ENCODE measurements around the gene IRF9. TPM values are rescaled to one million over a fixed set of nuclear protein-coding genes. Genes with fewer than 3 reads are reported as not detected.
A peak's percentile ranks its signal among the peaks of the same experiment; 100 is the strongest.

The IRF9 gene
- total and polyA plus RNA-seq, 10 donors, result 85.8 to 265 (median 156) TPM

GRCh38 chr14:24150567-24150966 lies 10.5 kb upstream of the IRF9 start:
- WGBS, 5 donors, result 92 to 96% (median 95%) methylated on average over 9 of the region's 9 CpGs
- H3K4me3 ChIP-seq, result no peak overlapping the region
- H3K36me3 ChIP-seq, result peaks cover 9 to 74% (median 70%) of the 10 kb centered on the region in 6 donors
- H3K27me3 ChIP-seq (replicated peaks in 1 of 7), result no peaks in the 10 kb centered on the region
- H3K9me3 ChIP-seq, result no peaks in the 10 kb centered on the region
- intact Hi-C loops (cut with DNase I; ENCODE audit: low total_unique reads), result no loop called here
- TF ChIP-seq POLR2AphosphoS5 (IDR thresholded peaks at IDR 0.05) (no peak), CTCF (IDR thresholded peaks at IDR 0.05 in 8 of 11, conservative IDR thresholded peaks at IDR 0.05 in 3 of 11) (no peak), POLR2A (IDR thresholded peaks at IDR 0.05) (no peak)
- peaks cover 13 to 61% (median 41%) of the 10 kb centered on the region in 6 donors for H3K4me1 ChIP-seq
- peak overlapping the region in 2 of 8 donors; percentile 18 to 36 for H3K27ac ChIP-seq
- no peak for DNase-seq

- H3K36me3 ChIP-seq, result peaks cover 9 to 78% (median 74%) of the 10 kb centered on the region in 6 donors
- peak overlapping the region in 2 of 8 donors; percentile 18 to 36 for H3K27ac ChIP-seq
- DNase-seq, result no peak
- H3K27me3 ChIP-seq (replicated peaks in 1 of 7), result no peaks in the 10 kb centered on the region
- intact Hi-C loops (cut with DNase I; ENCODE audit: low total_unique reads), result no loop called here
- H3K4me3 ChIP-seq, result no peak overlapping the region
- peaks cover 9 to 61% (median 37%) of the 10 kb centered on the region in 6 donors for H3K4me1 ChIP-seq
- H3K9me3 ChIP-seq, result no peaks in the 10 kb centered on the region
- 89 to 96% (median 90%) methylated on average over 6 to 9 of the region's 9 CpGs for WGBS, 5 donors
- TF ChIP-seq POLR2AphosphoS5 (IDR thresholded peaks at IDR 0.05), result no peak
- TF ChIP-seq POLR2A (IDR thresholded peaks at IDR 0.05), result no peak
- TF ChIP-seq CTCF (IDR thresholded peaks at IDR 0.05 in 8 of 11, conservative IDR thresholded peaks at IDR 0.05 in 3 of 11), result no peak
Observed at GRCh38 chr14:24150993-24151392, 10.1 kb upstream of the IRF9 start.

GRCh38 chr14:24151404-24152080 lies 9.5 kb upstream of the IRF9 start:
- TF ChIP-seq CTCF (IDR thresholded peaks at IDR 0.05 in 8 of 11, conservative IDR thresholded peaks at IDR 0.05 in 3 of 11), result no peak
- peak in 1 of 3 donors; percentile 27 for TF ChIP-seq POLR2AphosphoS5 (IDR thresholded peaks at IDR 0.05)
- intact Hi-C loops (cut with DNase I; ENCODE audit: low total_unique reads), result no loop called here
- no peaks in the 10 kb centered on the region for H3K27me3 ChIP-seq (replicated peaks in 1 of 7)
- H3K9me3 ChIP-seq, result no peaks in the 10 kb centered on the region
- peak overlapping the region in 1 of 8 donors; percentile 18 for H3K27ac ChIP-seq
- H3K4me1 ChIP-seq, result peaks cover 9 to 62% (median 36%) of the 10 kb centered on the region in 6 donors
- DNase-seq, result no peak
- H3K36me3 ChIP-seq, result peaks cover 9 to 84% (median 80%) of the 10 kb centered on the region in 6 donors
- 87 to 96% (median 93%) methylated on average over 11 to 16 of the region's 16 CpGs for WGBS, 5 donors
- H3K4me3 ChIP-seq, result no peak overlapping the region

- intact Hi-C loops (cut with DNase I; ENCODE audit: low total_unique reads), result no loop called here
- TF ChIP-seq POLR2AphosphoS5 (IDR thresholded peaks at IDR 0.05), result peak in 2 of 3 donors; percentile 22 to 35
- no peak for TF ChIP-seq POLR2A (IDR thresholded peaks at IDR 0.05)
- no peak for TF ChIP-seq CTCF (IDR thresholded peaks at IDR 0.05 in 8 of 11, conservative IDR thresholded peaks at IDR 0.05 in 3 of 11)
- peaks cover 6 to 100% (median 93%) of the 10 kb centered on the region in 6 donors for H3K36me3 ChIP-seq
- H3K27me3 ChIP-seq (replicated peaks in 1 of 7), result no peaks in the 10 kb centered on the region
- H3K4me3 ChIP-seq, result no peak overlapping the region
- DNase-seq, result peak; percentile 54
- H3K9me3 ChIP-seq, result no peaks in the 10 kb centered on the region
- H3K4me1 ChIP-seq, result peaks cover 0 to 65% (median 31%) of the 10 kb centered on the region in 6 donors
- H3K27ac ChIP-seq, result peak overlapping the region in 6 of 8 donors; percentile 64 to 84 (median 69)
- WGBS, 5 donors, result 89 to 93% (median 91%) methylated on average over 10 of the region's 10 CpGs
Observed at GRCh38 chr14:24155100-24155499, 6.0 kb upstream of the IRF9 start.

All from spleen (tissue), 11 donors.